Measurements from ENCODE around the gene KCNK17.
"Not testable (repeated sequence)": the region's sequence is repeated elsewhere in the genome, so short reads cannot be mapped to it uniquely, and the experiment has no call there.

Gene KCNK17

DNA sequence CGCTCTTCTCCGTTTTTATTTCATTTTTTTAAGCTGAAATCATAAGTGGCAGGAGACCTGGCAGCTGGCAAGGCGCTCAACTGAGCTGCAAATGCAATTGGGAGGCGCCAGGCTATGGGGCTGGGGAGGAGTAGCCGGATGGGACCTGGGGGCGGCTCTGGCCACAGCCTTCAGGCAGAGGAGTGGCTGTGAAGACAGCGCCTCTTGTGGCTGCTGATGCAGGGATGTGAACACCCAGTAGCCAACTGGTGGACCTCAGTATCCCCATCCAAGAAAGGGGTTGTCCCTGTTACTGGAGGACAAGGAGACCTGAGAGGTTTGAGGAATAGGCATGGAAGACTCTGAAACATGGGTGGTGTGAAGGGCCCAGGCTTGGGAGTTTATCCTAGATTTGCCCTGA lies 12.6 kb downstream of the KCNK17 start:
- no peak for DNase-seq

DNA sequence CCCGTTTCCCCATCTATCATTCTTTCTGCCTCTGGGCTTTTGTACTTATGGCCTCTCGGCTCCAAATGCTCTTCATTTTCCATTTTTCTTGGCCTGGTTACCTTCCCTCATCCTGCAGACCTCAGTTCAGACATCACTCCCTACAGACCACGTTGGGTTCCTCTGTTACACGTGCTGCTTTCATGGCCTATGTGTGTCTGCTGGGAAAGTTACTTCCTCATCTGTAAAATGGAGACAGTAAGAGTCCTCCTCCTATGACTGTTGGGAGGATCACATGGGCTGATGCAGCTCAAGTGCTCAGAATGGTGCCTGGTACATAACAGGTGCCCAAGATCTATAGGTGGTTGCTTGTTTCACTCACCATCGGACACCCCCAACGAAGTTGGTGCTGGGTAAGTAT lies 13.5 kb downstream of the KCNK17 start:
- no peak for DNase-seq

DNA sequence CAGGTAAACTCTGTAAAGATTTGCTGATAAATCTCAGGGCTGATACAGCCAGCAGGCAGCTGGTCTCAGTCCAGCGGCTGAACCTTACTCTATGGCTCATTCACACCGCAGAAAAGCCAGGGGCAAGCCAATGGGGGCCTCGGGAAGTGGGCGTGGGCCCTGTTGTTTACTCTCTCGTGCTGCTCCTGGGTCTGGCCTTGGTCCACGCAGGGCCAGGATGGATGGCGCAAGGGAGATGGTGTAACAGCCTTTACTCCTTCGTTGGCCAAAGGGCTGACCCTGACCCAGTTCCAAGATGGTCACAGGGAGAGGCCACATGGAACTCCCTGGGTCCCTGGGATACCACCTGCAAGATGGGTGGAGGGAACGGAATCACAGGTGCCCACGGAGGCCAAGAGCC lies 16.2 kb downstream of the KCNK17 start:
- no peak for DNase-seq

DNA sequence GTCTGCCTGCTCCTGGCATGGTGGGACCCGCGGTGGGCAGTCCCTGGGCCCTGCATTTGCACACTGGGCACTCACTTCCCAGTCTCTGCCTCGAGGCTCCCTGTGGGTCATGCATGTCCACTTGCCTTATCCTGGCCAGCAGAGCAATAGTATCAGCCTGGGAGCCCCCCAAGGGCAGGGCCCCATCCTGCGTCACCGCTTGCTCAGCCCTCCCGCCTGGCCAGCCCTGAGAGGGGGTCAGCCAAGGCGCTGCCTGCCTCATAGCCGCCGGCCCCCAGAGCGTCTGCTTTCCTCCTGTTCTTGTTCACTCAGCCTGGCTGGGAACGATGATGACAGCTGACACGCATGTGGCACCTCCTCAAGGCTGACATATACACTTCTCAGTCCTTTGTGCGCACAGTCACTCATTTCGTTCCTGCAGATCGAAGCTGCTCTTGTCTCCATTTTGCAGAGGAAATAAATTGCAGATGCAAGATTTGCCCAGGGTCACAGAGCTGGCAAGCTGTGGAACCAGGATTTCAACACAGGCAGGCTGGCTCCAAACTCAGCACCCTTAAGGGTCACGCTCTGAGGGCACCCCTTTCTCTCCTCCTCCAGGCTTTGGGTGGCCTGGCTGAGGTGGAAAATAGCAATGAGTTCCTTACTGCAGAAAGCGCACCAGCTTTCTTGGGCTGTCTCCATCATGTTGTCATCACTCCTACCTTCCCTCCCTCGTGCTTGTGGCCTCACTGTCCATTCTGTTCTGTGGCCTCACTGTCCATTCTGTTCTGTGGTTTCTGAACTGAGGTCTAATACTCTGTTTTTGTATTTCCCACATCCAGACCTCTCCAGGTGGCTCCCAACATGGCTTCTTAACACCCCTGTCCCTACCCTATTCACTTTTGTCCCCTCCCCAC lies 17.2 kb downstream of the KCNK17 start:
- no peak for DNase-seq

GRCh38 chr6:39295611-39296011 lies 18.6 kb downstream of the KCNK17 start:
- no peak for DNase-seq

DNA sequence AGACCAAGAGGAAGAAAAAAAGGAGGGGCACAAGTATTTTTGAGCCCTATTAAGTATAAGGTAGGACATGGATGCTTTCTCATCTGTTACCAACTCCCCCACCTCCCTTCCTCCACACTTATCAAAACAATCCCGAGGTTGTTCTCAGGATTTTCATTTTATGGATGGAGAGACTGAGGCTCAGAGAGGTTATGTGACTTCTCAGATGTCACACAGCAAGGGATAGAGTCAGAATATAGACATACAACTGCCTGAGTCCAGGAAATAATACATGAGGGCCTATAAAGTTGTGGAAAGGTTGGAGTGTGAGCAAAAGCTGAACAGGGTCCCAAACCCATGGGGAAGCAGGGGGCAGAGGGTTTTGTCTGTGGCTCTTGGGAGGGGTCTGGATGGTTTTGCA lies 19.3 kb downstream of the KCNK17 start:
- no peak for DNase-seq

DNA sequence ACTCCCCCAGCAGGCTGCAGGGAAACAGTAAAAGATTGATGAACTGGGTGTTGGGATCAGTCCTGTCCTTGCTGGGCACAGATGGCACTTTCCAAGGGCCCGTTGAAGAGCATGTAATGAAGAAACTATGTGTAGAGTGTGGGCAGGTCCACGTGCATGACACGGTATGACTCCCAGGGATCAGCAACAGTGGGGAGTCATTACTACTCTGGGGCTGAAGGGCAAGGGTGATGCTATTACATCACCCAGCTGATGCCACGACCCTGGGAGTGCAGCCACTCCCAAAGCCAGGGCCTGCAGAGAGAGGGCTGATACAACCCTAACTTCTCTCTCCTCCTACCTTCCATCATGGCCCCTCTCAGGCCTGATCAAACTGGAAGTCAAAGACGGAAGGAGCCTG lies 20.1 kb downstream of the KCNK17 start:
- no peak for DNase-seq

DNA sequence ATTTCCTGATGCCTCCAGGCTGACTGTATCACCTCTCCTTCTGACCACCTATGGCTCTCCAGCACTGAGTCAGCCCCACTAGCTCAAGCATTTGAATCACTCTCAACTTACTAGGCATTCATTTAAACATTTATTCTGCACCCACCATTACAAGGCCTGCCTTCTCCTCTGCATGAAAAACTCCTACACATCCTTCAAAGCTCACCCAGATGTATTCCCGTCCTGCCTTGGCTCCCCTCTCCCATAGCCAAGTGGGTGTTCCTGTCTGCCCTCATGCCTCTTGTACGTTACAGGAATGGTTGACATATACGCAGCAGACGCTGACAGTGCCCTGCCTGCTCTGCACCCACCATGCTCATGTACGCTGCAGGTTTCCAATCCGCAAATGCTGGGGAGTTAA lies 21.6 kb downstream of the KCNK17 start:
- DNase-seq, result no peak

GRCh38 chr6:39289490-39289889 lies 24.7 kb downstream of the KCNK17 start:
- DNase-seq, result no peak

DNA sequence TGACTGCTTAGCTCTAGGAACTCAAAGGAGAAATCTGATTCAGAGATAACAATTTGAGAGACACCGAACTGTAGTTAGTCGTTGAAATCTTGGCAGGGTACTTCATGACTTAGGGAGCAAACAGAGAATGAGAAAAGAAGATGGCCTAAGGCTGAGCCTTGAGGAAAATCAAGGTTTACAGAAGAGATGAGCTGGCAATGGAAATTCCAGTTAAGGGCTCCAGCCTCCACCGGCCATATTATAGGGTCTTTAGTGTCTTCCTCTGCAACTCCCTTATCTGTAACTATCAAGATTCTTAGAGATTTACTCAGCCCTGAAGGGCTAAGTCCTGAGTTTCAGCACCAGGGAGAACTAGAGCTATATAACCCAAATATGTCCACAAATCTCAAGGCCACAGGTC lies 26.6 kb downstream of the KCNK17 start:
- no peak for DNase-seq

- DNase-seq, result not testable (repeated sequence)
Observed at GRCh38 chr6:39286596-39286995, 27.6 kb downstream of the KCNK17 start.

DNA sequence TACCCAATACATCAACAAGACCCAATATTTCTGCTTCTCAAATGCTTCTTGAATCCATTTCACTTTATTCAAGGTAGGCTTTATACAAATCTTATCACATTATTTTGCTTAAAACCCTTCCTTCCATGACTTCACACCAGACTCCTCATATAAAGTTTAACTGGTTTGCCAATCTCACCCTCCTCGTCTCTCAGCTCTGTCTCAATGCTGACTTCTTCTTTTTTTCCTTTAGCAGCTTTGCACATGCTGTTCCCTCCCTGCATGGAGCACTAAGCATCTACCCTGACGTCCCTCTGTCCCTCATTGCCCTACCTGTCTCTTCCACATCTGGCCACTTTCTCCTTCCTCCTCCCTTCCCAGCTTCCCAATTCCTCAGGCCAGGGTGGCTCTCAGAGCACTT lies 31.4 kb downstream of the KCNK17 start:
- no peak for DNase-seq

GRCh38 chr6:39281312-39281980 lies 32.8 kb downstream of the KCNK17 start:
- no peak for DNase-seq

DNA sequence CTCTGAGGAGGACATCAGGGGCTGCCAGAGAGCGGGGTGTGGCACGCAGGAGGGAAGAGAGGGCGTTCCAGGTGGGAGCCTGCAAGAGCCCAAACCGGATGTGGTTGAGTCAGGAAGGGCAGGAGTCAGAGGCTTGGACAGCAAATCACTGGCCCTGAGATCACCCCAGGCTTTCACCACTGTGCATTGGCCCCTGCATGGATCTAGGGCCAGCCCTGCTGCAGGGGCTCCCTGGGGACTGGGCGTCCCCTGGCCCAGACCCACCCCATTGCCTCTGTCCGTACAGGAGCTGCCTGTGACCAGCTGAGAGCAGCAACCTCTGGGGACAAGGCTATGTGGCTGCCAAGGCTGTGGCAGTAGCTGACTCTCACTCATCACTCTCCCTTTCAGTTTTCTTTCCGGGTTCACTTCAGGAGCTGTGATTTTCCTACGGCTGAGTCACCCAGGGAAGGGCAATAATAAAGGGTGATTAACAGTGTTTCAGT lies 33.9 kb downstream of the KCNK17 start:
- DNase-seq, result no peak

GRCh38 chr6:39279539-39279938 lies 34.7 kb downstream of the KCNK17 start:
- no peak for DNase-seq

DNA sequence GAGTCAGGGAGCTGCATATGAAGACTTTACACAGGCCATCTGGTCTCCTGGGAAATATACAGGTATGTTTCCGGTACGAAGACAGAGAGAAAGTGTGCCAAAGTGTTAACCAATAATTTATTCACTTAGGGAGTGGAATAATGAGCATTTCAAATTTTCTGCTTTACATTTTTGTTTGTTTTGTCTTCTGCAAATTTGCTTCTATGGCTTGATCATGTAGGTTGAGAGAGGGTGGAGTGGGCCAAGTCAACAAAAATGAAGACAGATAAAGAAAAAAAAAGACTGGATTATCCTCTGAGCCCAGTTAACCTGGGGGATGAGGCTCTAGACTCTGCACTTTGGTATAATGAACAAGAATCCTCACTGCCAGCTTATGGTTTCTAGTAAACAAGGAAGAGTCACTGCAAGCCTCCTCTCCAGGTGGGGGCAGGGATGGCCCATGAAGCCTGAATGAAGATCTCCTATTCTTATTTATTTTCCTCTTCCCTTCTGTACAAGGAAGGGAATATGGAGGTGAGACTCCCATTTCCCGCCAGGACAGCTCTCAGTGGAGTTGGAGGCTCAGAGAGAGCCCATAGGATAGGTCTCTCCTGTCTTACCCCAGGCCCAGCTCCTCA lies 37.7 kb downstream of the KCNK17 start:
- DNase-seq, result no peak

DNA sequence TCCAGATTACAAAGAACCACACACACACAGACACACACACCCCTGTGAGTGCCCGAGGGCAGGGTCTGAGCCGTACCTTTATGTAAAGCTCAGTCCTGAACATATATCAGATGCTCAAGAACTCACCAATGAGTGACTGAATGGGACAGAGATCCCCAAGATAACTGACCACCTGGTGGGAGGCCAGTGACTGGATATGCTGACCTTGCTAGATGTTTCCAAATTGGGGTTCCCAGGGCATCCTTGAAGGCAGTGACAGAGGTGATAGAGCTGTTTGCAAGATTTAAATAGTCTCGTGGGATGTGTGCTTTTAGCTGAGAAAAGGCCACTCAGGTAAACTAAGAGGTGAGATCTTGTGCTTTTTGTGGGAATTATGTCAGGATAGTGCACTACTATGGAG lies 39.3 kb downstream of the KCNK17 start:
- no peak for DNase-seq

GRCh38 chr6:39274471-39274870 lies 39.7 kb downstream of the KCNK17 start:
- no peak for DNase-seq

GRCh38 chr6:39273406-39273821 lies 40.8 kb downstream of the KCNK17 start:
- no peak for DNase-seq

- no peak for DNase-seq
Observed at GRCh38 chr6:39269961-39270360, 44.3 kb downstream of the KCNK17 start.

GRCh38 chr6:39268721-39269120 lies 45.5 kb downstream of the KCNK17 start:
- no peak for DNase-seq

DNA sequence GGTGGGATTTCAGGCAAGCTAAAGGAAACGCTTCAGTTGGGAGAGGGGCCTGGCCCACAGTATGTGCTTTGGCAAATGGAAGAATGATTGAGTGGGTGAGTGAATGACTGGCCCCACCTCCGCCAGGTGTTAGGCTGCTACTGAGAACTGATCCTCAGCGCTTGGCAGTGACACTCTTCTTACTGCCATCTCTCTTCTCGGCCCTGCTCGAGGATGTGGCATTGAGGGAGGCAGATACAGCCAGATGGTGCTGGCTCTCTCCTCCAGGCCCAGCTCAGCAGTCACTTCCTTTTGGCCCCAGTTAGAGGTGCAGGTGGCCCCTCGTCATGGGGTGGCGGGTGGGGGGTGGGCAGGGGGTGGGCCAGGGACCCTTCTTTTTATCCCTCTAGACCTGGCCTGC lies 46.0 kb downstream of the KCNK17 start:
- DNase-seq, result no peak

DNA sequence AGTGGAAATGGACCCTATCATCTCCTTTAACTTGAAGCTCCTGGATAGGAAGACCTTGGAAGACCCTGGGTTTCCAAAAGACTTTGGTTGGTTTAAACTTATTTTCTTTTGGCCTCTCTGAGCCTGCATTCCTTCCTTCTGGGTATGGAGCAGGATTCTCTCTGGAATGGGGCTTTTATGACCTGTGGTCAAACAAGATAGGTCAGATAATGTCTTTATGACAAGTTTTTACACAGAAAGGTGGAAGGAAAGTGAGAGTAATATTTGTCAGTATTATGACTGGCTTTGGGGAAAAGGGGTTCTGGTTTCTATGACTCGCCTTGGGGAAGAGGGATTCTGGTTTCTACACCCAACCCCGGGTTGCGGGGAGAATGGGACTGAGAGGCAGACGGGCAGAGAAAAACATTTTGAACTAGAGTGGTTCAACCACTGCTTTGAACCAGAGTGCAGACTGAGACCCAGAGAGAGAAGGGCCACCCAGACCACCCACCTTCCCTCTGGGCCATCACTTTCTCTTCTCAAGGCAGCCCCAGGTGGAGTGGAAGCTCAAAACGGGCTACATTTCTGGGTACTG lies 47.4 kb downstream of the KCNK17 start:
- no peak for DNase-seq

- DNase-seq, result no peak
Observed at GRCh38 chr6:39266375-39266774, 47.8 kb downstream of the KCNK17 start.

Measured in NCI-H1694 treated with DMSO at 0.1 percent for 48 hours (cell line).